Neural progenitor cell (in vitro differentiated cells): ENCODE data around the gene MEIS2. TPM values are rescaled to one million over a fixed set of nuclear protein-coding genes. Genes with fewer than 3 reads are reported as not detected.
A peak's percentile ranks its signal among the peaks of the same experiment; 100 is the strongest.

Experiments
- DNase-seq: peaks from one replicate; pipeline ENCODE4 v3.0.0-alpha.2; 2016; ENCODE audit warnings: low spot score
- H2AFZ ChIP-seq: fragments of 200-600 bp; sonication (generic); replicated peaks from 2 replicates; pipeline ENCODE4 v1.6.1; 2016; ENCODE audit warnings: antibody characterized with exemption
- H3F3A ChIP-seq: fragments of 200-600 bp; sonication (generic); 2 replicates; pipeline ENCODE4 v1.6.1; 2016; ENCODE audit warnings: antibody characterized with exemption, low read depth
- H3K27ac ChIP-seq: fragments of 200-600 bp; sonication (generic); 2 replicates; pipeline ENCODE4 v1.5.1; 2016; ENCODE audit warnings: mild to moderate bottlenecking
- H3K27me3 ChIP-seq: fragments of 200-600 bp; sonication (generic); 2 replicates; pipeline ENCODE4 v1.6.1; 2016; ENCODE audit warnings: mild to moderate bottlenecking, moderate library complexity
- H3K36me3 ChIP-seq: fragments of 200-600 bp; sonication (generic); 2 replicates; pipeline ENCODE4 v1.5.1; 2016
- H3K4me1 ChIP-seq: fragments of 200-600 bp; sonication (generic); 2 replicates; pipeline ENCODE4 v1.6.1; 2016; ENCODE audit warnings: mixed run types
- H3K4me2 ChIP-seq: fragments of 200-600 bp; sonication (generic); 2 replicates; pipeline ENCODE4 v1.6.1; 2016
- H3K4me3 ChIP-seq: fragments of 200-600 bp; sonication (generic); 2 replicates; pipeline ENCODE4 v1.5.1; 2016
- H3K79me2 ChIP-seq: fragments of 200-600 bp; sonication (generic); 2 replicates; pipeline ENCODE4 v1.6.1; 2016; ENCODE audit warnings: low read depth
- H3K9ac ChIP-seq: fragments of 200-600 bp; sonication (generic); 2 replicates; pipeline ENCODE4 v1.6.1; 2016
- H3K9me3 ChIP-seq: fragments of 200-600 bp; sonication (generic); 2 replicates; pipeline ENCODE4 v1.5.1; 2016; ENCODE audit warnings: low read depth
- H4K20me1 ChIP-seq: fragments of 200-600 bp; sonication (generic); 2 replicates; pipeline ENCODE4 v1.6.1; 2016; ENCODE audit warnings: low read depth
- H3K27ac Mint-ChIP-seq: 3 replicates; pipeline ENCODE4 v1.8.0; 2021; ENCODE audit warnings: mixed read lengths
- H3K27me3 Mint-ChIP-seq: 2 replicates; pipeline ENCODE4 v1.8.0; 2022; ENCODE audit warnings: low read depth, mild to moderate bottlenecking, inconsistent platforms, moderate library complexity, mixed read lengths; ENCODE audit not compliant: insufficient read depth
- H3K36me3 Mint-ChIP-seq: 3 replicates; pipeline ENCODE4 v1.8.0; 2021; ENCODE audit warnings: mixed read lengths
- H3K4me1 Mint-ChIP-seq: 3 replicates; pipeline ENCODE4 v1.8.0; 2021; ENCODE audit warnings: mixed read lengths
- H3K4me3 Mint-ChIP-seq: 3 replicates; pipeline ENCODE4 v1.8.0; 2021; ENCODE audit warnings: mild to moderate bottlenecking, moderate library complexity, mixed read lengths
- H3K9me3 Mint-ChIP-seq: 3 replicates; pipeline ENCODE4 v1.8.0; 2020; ENCODE audit warnings: mixed read lengths
- EZH2 ChIP-seq: fragments of 200-600 bp; sonication (generic); IDR thresholded peaks from 2 replicates; pipeline ENCODE4 v1.6.1; 2017; ENCODE audit warnings: antibody characterized with exemption, mild to moderate bottlenecking, moderate library complexity
- EZH2phosphoT487 ChIP-seq: fragments of 200-600 bp; sonication (generic); IDR thresholded peaks from 2 replicates; pipeline ENCODE4 v1.6.1; 2017; ENCODE audit warnings: antibody characterized with exemption
- total RNA-seq: library from RNA; depleted of rRNA; stranded (reverse); fragments of >200 nt; gene quantifications from 2 replicates; pipeline ENCODE4 v1.2.3, GENCODE V29; 2015; ENCODE audit warnings: low replicate concordance
- TF ChIP-seq, protein P1 (sequence below): fragments of 200-600 bp; sonication (generic); IDR thresholded peaks from 2 replicates; pipeline ENCODE4 v1.5.1; 2017; ENCODE audit warnings: antibody characterized with exemption, mild to moderate bottlenecking

The MEIS2 gene
- total RNA-seq, 1 donor from 2014 or later: 18.3 TPM

GRCh38 chr15:37095770-37096557, 4.4 kb downstream of the MEIS2 start:
- Histone ChIP-seq H3K36me3 (no peaks in the 10 kb centered on the region), H3F3A (peaks cover 59% of the 10 kb centered on the region), H3K27me3 (peaks cover 79% of the 10 kb centered on the region), H3K27ac (no peak overlapping the region), H3K4me3 (peak overlapping the region; percentile 67), H3K4me1 (peaks cover 45% of the 10 kb centered on the region), H3K4me2 (peak overlapping the region; percentile 96), H3K79me2 (peaks cover 39% of the 10 kb centered on the region), H3K9me3 (no peaks in the 10 kb centered on the region), H3K9ac (no peak overlapping the region), H4K20me1 (peaks cover 16% of the 10 kb centered on the region), H2AFZ (no peak overlapping the region)
- Mint-ChIP-seq H3K36me3 (peaks cover 6% of the 10 kb centered on the region), H3K27me3 (peaks cover 57% of the 10 kb centered on the region), H3K4me1 (peaks cover 40% of the 10 kb centered on the region), H3K27ac (peak overlapping the region; percentile 23), H3K9me3 (no peaks in the 10 kb centered on the region), H3K4me3 (peak overlapping the region; percentile 94)
- DNase-seq: peak; percentile 50
- TF ChIP-seq, protein P1, sequence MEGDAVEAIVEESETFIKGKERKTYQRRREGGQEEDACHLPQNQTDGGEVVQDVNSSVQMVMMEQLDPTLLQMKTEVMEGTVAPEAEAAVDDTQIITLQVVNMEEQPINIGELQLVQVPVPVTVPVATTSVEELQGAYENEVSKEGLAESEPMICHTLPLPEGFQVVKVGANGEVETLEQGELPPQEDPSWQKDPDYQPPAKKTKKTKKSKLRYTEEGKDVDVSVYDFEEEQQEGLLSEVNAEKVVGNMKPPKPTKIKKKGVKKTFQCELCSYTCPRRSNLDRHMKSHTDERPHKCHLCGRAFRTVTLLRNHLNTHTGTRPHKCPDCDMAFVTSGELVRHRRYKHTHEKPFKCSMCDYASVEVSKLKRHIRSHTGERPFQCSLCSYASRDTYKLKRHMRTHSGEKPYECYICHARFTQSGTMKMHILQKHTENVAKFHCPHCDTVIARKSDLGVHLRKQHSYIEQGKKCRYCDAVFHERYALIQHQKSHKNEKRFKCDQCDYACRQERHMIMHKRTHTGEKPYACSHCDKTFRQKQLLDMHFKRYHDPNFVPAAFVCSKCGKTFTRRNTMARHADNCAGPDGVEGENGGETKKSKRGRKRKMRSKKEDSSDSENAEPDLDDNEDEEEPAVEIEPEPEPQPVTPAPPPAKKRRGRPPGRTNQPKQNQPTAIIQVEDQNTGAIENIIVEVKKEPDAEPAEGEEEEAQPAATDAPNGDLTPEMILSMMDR: no peak
- no peak for TF ChIP-seq EZH2phosphoT487
- TF ChIP-seq EZH2: peak; percentile 10

DNA sequence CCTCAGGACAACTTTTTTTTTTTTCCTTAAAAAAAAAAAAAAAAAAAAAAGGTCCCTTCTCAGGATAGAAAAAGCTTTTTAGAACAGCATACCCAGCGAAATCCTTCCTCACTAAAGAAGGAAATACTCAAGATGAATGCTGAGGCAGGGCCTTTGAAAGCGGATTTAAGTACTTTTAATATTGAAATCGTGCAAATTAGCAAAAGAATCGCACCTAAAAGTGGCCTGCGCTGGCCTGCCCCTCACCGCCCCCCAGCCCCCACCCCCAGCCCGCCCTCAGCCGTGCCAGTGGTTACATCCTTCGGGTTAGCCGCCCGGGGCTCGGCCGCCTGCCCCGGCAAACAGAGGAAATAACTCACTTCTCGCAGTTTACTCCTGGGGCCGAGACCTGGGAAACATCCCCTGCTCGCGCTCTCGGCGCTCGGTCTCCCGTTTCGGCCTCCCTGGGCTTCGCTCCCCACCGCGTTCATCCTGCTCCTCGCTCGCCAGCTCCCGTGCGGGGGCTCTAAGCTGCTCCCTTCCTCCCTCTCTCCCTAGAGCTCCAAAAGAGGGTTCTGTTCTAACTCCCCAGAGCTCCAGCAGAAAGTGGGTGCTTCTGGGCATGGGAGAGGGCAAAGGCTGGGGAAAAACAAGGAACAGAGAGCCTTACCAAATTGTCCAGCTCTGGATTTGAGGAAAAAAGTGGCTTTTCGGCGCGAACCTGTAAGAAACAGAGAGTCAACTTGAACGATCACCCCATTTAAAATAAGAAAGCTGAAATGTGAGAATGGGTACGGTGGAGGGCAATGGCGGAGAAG, 5.2 kb downstream of the MEIS2 start:
- H3K4me3 ChIP-seq: peak overlapping the region; percentile 67
- H2AFZ ChIP-seq: no peak overlapping the region
- Mint-ChIP-seq H3K9me3 (no peaks in the 10 kb centered on the region), H3K4me1 (peaks cover 39% of the 10 kb centered on the region), H3K27me3 (peaks cover 52% of the 10 kb centered on the region), H3K36me3 (peaks cover 6% of the 10 kb centered on the region), H3K27ac (no peak overlapping the region), H3K4me3 (peak overlapping the region; percentile 94)
- peaks cover 79% of the 10 kb centered on the region for H3K27me3 ChIP-seq
- H3F3A ChIP-seq: peaks cover 51% of the 10 kb centered on the region
- peaks cover 16% of the 10 kb centered on the region for H4K20me1 ChIP-seq
- no peaks in the 10 kb centered on the region for H3K36me3 ChIP-seq
- no peaks in the 10 kb centered on the region for H3K9me3 ChIP-seq
- H3K79me2 ChIP-seq: peaks cover 39% of the 10 kb centered on the region
- no peak overlapping the region for H3K27ac ChIP-seq
- no peak overlapping the region for H3K9ac ChIP-seq
- H3K4me2 ChIP-seq: peak overlapping the region; percentile 96
- TF ChIP-seq EZH2 (no peak), EZH2phosphoT487 (no peak)
- TF ChIP-seq, protein P1: no peak
- H3K4me1 ChIP-seq: peaks cover 47% of the 10 kb centered on the region
- DNase-seq: peak; percentile 76

DNA sequence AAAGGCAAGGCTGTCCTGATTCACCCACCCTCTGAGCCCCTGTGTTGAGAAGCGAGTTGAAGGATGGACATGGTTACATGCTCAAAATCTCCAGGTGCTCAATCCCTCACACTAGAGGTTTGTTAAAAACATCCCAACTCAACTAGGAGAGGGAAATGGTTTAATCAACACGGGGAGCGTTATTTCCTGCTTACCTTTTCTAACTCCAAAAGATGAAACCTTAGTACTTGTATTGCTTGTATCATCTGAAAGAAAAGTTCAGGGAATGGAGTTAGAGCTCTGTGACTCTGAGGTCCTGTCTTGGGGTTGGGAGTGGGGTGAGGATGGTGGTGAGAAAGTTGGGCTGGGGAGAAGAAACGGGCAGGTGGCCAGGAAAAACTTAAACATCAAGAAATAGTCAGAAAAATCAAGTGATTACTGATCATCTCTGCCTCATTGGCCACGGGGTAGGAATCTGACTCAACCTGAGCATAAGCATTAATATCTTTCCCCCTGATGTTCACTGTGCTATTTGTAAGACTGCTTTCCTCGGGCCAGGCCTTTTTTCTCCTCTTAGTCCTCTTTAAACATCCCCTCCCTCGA, 5.9 kb downstream of the MEIS2 start:
- no peak for DNase-seq
- H3K27me3 ChIP-seq: peaks cover 75% of the 10 kb centered on the region
- no peak overlapping the region for H3K27ac ChIP-seq
- peaks cover 6% of the 10 kb centered on the region for H3K36me3 Mint-ChIP-seq
- H3K4me3 ChIP-seq: peak overlapping the region; percentile 67
- H2AFZ ChIP-seq: no peak overlapping the region
- peaks cover 32% of the 10 kb centered on the region for H3K79me2 ChIP-seq
- peaks cover 45% of the 10 kb centered on the region for H3F3A ChIP-seq
- H3K4me2 ChIP-seq: peak overlapping the region; percentile 96
- H3K4me1 Mint-ChIP-seq: peaks cover 39% of the 10 kb centered on the region
- peaks cover 50% of the 10 kb centered on the region for H3K27me3 Mint-ChIP-seq
- no peaks in the 10 kb centered on the region for H3K9me3 Mint-ChIP-seq
- no peak overlapping the region for H3K27ac Mint-ChIP-seq
- no peaks in the 10 kb centered on the region for H3K9me3 ChIP-seq
- no peak overlapping the region for H3K9ac ChIP-seq
- no peak for TF ChIP-seq EZH2phosphoT487
- TF ChIP-seq, protein P1: no peak
- TF ChIP-seq EZH2: no peak
- H3K4me1 ChIP-seq: peaks cover 47% of the 10 kb centered on the region
- no peaks in the 10 kb centered on the region for H3K36me3 ChIP-seq
- peak overlapping the region; percentile 36 for H3K4me3 Mint-ChIP-seq
- peaks cover 16% of the 10 kb centered on the region for H4K20me1 ChIP-seq
